GM21526 (cell line): Measurements from ENCODE around the gene CD48.

Experiments used
- ATAC-seq: cut with Tn5 transposase; IDR thresholded peaks from one replicate; pipeline ENCODE4 v1.9.1; 2021; ENCODE audit warnings: moderate library complexity; ENCODE audit not compliant: unreplicated experiment, low FRiP score

The CD48 gene

DNA sequence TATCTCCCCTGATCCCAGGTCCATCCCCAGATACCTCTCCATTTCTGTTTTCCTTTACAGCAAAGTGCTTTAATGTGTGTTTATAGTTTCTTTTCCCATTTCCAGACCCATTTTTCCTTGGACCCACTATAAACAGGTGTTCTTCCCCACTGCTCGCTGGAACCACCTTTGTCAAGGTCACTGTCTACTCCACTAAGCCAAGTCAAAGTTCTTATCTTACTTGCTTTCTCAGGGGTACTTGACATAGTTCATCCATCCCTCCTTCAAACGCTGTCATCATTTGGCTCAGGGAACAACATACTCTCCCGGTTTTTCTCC is 73.1 kb downstream of the CD48 start:
- ATAC-seq = no peak

DNA sequence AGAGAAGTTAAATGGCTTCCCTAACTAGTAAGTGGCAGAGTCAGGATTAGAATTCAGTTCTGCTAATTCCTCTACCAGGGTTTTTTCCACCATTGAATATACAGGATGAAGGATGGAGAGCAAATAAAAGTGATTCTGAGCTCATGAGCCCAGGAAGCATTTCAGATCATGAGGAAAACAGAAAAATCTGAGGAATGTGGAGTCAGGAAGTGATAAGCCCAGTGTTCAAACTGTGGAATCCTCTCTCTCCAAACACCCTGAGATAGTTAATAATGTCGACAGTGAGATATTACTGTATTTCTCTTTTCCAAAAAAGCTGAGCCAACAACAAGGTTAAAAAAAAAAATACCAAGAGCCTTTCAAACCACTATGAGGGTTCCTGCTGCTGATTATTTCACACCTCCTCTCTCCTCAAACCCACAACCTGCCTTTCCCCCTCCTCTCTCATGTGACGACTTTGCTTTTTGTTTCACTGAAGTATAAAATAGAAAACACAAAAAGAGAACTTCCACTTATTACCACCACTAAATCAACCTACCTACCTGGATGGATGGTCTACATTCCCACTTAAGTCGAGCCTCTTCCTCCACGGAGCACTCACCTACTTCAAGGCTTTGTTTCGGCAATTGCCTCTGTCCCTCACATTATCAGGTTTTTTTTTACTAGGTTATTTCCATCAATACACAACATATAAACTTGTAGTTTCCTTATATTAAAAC is 73.6 kb downstream of the CD48 start:
- ATAC-seq = no peak

DNA sequence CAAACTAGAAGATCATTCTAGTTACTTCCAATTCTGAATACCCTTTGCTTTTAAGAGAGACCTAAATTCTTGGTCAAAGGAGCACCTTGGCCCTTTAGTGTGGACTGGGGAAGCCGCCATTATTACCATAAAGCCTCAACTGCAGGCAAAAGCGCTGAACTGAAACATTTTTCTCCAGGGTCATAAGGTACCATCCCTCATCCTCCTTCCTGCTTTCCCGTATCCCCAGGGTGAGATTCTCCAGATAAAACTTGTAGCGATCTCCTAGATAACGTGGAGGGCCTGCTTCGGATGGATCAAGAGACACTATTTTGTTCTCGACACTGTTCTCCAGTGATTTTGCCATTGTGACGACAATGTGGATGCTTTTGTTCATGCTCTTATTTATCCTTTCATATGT is 74.6 kb downstream of the CD48 start:
- ATAC-seq = no peak

DNA sequence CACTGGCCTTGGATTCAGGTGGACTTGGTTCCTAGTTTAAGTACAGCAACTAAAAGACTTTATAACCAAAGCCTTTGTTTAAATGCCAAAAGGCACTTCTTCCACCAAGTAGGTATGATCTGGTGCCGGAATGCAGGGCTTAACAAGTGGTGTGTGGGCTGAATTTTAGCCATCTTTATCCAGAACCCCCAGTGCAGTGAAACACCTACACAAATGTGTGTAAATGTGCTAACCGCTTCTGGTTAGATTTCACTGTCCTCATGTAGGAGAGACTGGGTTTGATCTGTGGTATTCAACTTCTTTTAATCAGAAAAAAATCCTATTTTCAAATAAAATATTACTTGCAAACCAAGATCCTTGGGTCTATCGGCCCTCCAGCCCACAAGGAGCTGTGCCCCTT is 75.1 kb downstream of the CD48 start:
- no peak for ATAC-seq

DNA sequence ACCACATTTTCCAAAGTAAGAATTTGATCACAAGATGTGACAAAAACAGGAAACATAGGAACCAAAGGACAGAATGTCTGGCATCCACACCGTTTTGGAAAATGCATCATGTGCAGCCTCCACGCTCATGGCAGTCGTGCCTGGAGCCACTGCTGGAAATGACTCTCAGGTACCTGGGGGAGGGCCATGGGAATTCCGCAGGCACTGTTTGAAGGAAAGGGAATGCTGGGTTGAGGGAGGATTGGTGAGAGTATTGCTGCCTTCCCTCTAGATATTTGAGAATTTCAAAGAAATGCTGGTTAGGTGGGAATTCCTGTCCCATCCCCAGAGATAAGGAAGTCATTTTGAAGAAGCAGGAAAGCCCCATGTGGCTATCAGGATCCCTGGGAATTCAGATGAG is 75.5 kb downstream of the CD48 start:
- ATAC-seq = no peak

DNA sequence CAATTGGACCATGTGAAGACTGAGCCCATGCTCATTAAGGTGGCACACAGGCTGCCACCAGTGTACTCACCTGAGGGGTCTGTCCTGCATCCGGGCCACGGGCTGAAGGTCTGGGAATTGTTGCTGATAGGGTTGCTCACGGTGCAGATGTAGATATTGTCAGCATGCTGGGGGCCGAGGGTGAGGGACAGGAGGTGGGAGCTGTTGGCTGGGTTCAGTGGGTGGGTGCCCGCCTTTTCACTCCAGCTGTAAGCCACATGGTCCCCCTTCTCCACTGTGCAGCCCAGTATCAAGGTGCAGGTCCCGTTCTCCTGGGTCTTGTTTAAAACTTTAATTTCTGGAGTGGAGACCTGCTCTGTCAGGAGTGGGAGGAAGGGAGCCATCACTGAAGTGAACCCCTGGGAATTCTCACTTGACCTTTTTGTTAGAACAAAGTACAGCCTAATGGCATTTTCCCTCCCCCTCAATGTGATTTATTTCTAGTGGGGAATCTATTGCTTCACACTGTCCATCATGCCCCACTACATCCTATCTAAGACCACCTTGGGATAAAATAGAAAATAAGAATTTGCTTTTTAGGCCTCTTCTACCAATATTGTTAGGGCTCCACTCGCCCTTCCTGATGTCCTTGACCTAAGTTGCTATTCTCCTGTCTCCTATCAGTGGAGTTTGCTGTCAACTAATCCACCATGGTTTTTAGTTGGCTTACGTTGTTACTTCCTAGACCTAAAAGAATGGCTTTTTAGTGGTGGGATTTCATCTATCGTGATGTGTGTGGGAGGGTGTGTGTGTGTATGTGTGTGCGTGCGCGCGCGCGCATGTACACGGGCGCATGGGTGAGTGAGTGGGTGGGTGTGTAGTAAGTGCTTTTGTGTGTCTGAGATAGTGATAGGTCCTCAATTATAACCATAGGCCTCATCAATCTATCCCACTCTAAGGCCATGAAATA is 76.8 kb downstream of the CD48 start:
- ATAC-seq = no peak

DNA sequence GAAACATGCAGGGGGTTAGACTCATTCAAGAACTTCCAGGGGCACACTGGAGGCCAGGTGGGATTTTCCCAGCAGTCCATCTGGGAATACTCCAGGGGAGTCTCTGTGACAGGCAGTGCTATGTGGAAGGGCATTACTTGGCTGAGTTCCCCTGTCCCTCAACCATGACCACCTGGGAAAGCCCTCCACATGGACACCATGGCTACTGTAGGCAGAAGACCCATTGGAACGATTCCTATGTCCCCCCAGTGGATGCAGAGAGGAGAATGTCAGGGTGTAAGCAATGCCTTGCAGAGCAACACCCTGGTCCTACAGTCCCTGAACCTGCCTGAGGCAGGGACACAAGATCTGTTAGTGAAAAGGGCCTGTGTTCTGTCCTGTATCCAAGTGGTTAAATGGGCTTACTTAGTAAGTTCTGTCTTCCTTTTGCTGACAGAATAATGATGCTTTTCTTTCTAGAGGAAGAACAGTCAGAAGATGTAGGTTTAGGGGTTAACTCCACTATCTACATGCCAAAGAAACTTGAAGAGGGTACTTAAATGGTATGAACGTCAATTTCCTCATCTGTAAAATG is 78.2 kb downstream of the CD48 start:
- no peak for ATAC-seq

DNA sequence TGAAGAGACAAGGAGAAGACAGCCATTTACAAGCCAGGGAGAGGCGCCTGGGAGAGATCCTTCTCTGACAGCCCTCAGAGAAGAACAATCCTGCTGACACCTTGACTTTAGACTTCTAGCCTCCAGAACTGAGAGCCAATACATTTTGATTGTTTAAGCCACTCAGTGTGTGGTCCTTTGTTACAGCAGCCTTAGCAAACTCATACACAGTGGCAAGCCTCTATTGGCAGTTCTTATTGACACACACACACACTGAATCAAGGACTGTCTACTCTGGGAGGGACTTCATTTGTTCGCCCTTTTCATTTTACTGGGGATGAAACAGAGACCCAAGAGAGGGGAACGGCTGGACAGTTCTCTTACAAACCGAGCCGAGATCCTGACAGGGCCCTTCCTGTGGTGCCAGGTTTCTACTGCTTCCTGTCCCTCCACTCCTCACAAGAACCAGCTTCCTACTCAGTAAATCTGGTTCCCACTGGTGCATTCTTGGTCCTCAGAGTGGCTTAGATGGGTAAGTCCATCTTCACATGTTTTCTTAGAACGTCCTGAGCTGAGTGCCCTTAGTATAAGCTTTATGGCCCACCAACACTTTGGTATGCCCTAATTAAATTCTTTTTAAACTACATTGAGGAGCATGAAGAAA is 79.5 kb downstream of the CD48 start:
- no peak for ATAC-seq

DNA sequence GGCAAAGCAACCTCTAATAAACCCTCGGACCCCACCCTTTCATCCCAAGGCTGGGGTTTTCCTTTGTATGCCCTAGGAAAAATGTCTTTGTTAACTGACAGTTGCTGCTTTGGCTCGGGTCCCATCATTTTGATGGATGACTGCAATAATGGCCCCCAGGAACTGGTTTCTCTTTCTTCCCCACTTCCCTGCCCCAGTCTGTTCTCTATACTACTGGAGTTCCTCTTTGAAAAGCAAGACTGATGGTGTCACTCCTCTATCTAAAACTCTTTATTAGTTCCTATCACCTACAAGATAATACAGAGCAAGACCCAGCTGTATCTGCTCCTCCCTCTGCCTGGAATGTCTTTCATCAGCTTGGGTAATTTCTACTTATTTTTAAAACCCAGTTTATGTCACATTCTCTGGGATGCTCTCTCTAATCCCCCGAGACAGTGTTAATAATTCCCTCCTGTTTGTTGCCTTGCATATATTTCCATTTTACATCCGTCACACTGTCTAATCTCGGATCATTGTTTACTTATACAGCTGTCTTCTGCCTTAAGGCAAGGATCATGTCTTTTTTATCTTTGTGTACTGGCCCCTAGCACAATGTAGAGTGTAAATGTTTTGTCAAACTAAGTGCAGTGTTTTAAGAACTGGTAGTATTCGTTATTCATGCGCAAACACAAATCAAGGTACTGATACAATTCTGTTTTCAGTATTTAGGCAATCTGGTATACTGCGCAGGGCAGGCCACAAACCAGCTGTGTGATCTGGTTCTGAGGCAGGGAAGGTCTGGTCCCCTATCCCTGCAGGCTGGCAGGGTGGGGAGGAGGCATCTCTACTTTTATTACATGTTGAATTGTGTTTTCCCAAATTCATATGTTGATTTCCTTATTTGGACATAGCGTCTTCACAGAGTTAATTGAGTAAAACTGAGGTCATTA is 80.8 kb downstream of the CD48 start:
- no peak for ATAC-seq

DNA sequence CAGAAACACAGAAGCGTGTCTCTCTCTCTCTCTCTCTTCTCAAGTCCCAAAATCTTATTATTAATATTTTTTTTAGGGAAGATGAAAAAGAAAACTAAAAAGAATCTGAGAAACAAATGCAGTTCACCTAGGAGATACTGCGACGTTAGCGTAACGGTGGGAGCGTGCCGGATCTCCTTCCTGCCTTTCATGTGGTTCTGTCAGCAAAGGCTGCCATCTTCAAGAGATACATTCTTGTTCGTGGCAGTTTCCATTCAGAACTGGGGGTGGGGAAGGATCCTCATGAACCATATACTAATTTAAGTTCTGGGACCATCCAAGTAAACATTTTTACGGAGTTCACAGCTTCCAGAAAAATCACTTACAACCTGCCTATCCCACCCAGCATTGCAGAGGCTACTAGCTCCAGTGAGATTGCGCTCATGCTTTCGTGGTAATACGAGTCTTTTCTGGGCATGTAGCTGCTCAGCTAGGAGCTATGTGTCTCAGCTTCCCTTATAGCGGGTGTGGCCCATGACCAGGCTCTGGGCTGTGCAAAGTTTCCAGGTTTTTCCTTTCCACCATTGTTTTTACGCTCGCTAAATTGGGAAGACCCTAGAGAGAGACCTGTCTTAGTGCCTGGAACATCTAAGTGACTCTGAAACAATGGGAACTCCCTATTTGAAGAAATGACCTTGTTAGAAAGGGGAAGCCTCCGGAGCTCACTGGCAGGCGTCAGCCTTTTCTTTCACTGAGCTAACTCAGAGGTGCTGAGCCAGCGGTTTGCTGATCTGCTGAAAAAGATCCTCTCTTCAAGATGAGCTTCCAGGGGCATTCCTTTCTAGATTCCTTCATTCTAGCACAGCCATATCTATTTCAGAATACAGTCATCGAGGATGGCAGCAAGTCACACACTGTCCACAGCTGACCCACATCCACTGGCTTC is 82.1 kb downstream of the CD48 start:
- no peak for ATAC-seq

DNA sequence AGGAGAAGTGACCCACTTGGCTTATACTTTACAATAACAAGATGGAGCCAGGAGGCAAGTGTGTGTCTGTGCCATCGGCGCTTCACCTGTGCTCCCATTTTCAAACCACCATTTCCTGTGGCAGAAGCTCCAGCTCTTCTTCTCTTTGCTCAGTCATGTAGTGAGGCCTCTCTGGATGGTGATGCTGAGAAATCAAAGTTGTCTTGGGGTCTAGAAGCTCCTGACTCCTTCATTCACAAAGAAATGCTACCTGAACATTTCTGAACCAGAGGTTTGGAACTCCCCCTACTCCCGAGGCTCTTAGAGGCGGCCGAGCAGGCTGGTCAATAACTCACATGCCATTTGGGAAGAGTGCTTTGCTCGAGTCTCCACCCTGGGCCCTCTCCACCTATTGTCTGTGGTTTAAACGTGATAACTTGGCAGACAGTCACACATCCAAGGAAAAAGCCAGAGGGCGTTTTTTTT is 82.8 kb downstream of the CD48 start:
- ATAC-seq = no peak
